GM18873 (cell line): ENCODE results near the gene CA5A.
"Not testable (repeated sequence)": the region's sequence is repeated elsewhere in the genome, so short reads cannot be mapped to it uniquely, and the experiment has no call there.

Experiments
- ATAC-seq: cut with Tn5 transposase; IDR thresholded peaks from one replicate; pipeline ENCODE4 v1.9.1; 2021; ENCODE audit warnings: mild to moderate bottlenecking, moderate library complexity, moderate number of reproducible peaks; ENCODE audit not compliant: unreplicated experiment, low FRiP score

The CA5A gene

DNA sequence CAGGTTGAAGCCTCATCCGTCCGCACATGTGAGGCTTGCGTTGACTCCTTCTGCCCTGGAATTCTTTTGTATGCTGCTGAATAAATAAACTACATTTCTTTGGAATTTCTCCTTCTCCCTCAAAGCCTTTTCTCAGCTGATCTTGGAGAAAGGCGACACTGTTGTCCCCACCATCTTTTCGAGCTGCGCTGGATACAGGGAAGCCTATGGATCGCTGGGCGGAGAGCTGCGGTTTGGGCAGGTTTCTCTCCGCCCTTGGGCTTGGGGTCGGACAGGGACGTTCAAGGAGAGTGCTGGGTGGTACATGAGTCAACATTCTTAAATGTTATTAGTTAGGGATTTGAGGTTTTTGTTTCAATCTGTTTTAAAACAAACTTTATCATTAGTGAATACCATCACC is 35.8 kb downstream of the CA5A start:
- ATAC-seq, result not testable (repeated sequence)

DNA sequence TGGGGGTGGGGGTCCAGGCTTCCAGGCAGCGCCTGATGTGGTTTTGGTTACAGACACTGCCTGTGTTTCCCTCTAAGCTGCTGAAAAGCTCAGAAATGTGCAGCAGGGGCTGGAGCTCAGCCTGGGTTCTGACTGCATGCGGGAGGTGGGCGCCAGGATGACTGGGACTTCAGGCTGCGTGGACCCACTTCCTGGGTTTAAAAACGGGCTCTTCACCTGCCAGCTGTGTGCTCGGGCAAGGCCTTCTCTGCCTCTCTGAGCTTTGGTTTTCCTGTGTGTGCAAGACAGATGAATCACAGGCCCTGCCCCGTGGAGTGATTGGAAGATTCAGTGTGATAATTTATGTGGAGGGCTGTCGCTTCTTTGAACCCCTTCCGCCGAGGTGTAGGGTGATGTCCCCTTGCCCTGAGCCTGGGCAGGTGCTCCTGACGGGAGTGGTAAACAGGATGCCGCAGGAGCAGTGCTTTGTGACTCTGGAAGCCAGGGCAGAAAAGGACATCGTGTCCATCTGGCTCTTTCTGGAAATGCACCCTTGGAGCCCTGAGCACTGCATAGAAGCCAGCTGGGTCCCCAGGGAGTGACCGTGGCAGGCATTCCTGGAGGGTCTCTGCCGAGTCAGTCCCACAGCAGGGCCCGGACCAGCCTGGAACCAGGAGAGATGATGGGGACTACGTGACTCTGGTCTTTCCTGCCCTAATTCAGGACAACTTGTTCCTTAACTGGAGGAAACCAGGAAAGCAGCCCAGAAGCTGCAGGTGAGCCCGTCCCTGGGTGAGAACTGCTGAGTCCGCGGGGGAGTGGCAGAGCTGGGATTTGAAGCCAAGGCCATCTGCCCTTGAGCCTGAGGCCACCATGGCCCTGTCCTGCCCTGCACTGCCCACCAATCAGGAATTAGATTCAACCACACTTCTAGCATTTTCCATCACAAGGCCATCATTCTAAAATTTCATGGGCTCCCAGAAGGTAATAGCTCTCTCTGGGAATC is 38.5 kb downstream of the CA5A start:
- ATAC-seq, result no peak

DNA sequence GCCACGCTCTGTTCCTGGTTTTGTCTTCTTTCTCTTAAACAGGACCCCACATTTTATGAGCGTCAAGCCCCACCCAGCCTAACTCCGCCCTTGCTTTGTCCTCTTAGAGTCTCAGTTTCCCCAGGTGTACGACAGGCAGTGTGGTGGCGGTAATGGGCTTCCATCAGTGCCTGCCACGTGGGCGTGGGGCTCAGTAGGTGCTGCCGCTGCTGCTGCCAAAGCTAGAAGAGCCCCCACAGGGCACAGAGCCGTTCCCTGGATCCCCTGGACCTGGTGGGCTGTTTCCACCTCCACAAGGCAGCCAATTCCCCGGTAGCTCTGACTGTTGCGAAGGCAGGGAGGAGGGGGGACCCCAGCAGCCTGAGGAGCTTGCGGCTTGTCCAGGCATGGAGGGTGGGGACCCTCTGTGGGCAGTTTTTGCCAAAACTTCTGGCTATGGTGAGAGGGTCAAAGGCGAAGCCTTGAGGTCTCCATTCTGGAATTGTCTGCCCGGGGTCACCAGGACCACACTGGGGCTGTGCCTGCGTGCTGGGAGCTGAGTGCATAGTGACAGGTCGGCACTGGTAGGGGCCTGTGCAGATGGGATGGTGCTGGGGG is 39.3 kb downstream of the CA5A start:
- ATAC-seq, result not testable (repeated sequence)

- ATAC-seq, result not testable (repeated sequence)
Measured at GRCh38 chr16:87896176-87896890, 40.0 kb downstream of the CA5A start.

DNA sequence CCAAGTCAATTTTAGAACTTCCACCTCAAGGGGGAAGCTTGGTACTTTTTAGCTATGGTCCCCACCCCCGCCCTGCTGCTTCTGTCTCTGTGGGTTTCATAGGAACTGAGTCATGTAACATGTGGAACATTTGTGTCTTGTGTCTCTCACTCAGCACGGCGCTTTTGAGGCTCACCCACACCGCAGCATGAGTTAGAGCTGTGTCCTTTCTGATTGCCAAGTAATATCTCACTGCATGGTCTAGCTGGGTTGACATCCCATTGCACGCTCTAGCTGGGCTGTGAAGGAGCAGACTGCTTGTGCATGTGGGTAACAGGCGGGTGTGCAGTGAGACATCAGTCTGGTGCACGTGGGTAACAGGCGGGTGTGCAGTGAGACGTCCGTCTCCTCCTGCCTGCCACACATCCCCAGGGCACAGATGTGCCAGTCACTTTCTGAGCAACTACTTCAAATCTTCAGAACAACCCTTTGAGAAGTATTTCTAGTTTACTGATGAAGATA is 40.6 kb downstream of the CA5A start:
- ATAC-seq, result peak; percentile 56

GRCh38 chr16:87894005-87894404 is 42.3 kb downstream of the CA5A start:
- not testable (repeated sequence) for ATAC-seq

DNA sequence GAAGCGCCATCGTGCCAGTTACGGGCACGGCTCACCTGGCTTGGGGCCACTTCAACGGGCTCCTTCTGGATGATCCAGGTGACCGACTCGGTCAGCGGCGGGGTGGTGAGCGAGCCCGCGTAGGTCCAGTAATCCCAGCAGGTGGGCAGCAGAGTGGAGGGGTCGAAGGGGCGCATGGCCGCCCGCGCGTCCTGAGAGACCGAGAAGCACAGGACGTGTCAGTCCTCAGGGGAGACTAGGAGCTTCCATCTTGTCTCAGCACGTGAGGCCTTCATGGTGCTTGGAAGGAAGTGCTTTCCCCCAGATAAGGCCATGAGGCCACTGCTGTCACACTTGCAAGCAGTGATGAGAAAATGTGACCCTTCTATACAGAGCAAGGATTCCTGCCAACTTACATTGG is 44.6 kb downstream of the CA5A start:
- ATAC-seq, result no peak

DNA sequence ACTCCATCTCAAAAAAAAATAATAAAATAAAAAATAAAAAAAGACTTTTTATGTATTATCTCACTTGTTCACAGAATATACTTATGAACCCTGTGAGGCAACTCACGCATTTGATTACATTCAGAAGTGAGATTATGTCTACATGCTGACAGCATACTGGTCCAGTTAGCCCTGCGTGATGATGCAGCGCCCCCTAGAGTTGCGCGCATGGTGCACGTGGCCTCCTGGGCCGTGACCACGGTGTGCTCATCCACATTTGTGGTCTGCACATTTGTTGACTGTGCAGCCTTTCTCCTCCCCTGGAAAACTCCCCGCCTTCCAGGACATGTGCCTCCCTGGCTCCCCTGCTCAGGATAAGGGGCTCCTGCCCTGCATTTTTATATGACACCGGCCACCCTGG is 46.6 kb downstream of the CA5A start:
- not testable (repeated sequence) for ATAC-seq

- not testable (repeated sequence) for ATAC-seq
Measured at GRCh38 chr16:87888346-87888745, 48.0 kb downstream of the CA5A start.

- not testable (repeated sequence) for ATAC-seq
Measured at GRCh38 chr16:87887931-87888330, 48.4 kb downstream of the CA5A start.

DNA sequence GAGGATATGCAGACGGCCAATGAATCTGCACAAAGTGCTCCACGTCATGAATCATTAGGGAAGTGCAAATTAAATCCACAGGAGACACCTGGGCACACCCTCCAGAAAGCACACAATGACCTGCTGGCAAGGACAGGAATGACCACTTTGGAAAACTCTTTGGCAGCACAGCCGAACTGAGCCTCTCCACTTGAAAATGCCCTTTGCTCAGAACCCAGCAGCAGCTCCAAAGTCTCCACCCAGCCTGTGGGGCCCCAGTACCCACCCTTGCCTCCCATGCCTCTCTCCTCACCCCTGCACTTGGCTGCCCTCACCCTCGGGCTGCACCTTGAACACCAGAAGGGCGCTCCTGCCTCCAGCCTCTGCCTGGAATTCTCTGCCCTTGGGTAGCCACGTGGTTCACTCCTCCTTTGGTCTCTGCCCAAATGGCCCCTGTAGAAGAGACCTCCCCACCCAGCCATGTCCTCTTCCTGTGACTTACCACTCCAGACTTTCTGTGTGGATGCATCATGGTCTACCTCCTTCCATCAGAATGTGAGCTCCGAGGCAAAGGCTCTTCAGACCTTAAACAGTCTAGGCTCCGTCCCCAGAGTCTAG is 50.9 kb downstream of the CA5A start:
- ATAC-seq, result not testable (repeated sequence)

DNA sequence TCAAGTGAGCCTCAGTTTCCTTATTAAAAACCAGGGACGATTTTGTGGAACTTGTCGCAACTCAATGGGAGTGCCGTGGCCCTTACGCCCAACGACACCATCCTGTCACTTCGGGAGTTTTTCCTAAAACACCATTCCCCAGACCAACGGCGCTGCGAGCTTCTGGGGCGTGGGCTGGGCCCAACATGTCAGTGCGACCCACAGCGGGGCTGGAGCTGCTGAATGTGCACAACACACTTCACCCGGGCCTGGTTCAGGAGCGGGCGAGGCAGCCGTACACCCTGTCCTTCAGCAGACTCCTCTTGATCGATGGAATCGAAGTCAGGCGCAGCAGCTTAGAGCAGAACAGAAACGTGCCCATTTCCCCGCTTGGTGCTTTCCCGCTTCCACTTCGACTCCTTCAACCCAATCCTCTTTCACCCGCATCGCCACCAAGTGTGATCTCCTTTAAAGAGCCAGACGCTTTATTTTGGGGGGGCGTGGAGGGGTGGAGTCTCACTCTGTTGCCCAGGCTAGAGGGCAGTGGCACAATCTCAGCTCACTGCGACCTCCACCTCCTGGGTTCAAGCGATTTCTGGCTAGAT is 53.8 kb downstream of the CA5A start:
- ATAC-seq, result no peak

DNA sequence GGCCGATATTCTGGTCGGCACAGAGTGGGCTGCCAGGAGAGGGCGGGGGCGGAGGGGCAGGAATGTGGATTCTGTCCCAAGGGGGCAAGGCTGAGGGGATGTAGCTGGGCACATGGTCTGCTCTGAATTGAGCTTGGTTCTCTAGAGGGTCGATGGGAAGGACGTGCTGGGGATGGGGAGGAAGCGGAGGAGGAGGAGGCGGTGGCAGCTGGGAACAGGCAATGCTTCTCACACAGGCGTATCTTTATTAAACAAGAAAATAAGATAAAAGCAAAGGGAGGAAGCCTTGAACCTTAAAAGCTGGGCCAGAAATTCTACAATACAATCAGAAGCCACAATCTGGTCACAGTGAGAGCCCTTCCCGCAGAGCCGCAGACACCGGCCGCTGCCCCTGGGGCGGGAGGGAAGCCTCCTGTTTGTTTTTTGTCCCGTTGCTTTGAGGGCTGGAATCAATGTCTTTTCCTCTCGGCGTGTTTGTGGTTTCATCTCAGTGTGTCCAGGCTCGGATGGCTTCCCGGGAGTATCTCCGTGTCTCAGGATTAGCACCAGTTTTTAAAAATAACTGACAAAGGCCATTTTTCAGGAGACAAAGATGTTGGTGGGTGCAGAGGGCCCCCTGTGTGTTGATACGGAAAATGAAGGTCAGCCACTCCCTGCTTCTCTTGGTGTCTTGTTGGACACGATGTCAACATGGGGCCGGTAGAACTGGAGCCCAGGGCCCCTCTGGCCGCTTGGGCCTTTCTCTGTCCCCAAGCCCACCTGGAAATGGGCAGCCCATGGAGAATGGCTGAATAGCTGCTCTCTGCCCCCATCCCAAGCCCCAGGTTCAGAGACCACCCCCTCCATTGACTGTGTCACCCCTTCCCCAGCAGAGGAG is 54.8 kb downstream of the CA5A start:
- no peak for ATAC-seq

GRCh38 chr16:87880117-87880696 is 56.1 kb downstream of the CA5A start:
- ATAC-seq, result no peak

DNA sequence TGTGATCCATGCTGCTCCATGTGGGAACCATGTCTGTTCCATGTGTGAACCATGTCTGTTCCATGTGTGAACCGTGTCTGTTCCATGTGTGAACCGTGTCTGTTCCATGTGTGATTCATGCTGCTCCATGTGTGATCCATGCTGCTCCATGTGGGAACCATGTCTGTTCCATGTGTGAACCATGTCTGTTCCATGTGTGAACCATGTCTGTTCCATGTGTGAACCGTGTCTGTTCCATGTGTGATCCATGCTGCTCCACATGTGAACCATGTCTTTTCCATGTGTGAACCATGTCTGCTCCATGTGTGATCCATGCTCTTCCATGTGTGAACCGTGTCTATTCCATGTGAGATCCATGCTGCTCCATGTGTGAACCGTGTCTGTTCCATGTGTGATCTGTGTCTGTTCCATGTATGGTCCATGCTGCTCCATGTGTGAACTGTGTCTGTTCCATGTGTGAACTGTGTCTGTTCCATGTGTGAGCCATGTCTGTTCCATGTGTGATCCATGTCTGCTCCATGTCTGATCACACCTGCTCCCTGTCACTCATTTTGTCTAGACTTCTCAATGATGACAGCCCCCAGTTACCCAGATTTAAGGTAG is 56.8 kb downstream of the CA5A start:
- ATAC-seq, result not testable (repeated sequence)

DNA sequence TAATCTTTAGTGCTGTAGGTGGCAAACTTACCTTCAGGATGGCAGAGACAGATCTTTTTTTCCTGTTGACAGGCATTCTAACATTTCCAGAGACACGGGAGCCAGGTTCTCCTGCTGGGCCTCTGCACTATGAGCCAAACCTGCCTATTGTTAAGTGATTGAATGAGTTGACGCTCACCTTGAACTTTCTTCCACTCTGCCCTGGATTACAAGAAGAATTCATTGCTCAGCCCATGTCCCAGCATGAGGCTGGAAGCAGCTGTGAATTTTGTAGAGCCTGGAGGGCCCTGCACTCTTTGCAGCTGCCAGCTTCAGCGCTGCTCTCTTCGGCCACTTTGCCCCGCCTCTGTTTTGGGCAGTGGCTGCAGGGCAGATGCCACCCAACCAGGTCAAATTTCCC is 57.6 kb downstream of the CA5A start:
- ATAC-seq, result no peak

DNA sequence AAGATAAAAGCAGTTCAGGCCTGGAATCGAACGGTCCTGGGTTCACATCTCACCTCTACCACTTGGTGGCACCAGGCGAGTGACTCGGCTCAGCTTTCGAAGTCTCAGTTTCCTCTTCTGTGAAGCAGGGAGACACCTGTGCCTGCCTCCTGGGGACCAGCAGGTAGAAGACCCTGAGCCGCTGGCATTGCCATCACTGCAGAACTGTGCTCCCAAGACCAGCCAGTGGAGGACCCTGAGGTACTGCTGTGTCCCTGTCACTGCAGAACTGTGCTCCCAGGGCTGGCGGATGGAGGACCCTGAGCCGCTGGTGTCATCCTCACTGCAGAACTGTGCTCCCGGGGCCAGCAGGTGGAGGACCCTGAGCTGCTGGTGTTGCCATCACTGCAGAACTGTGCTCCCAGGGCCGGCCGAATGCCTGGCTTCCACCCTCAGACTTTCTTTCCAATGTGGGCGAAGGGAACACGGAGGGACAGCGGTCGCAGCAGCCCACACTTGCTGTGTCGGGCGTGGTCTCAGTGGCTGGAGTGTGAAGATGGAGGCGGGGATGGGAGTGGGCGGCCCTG is 58.3 kb downstream of the CA5A start:
- no peak for ATAC-seq
